PC-3 (cell line): ENCODE results near the gene IL17REL. TPM values are rescaled to one million over a fixed set of nuclear protein-coding genes. Genes with fewer than 3 reads are reported as not detected.

Experiments
- ATAC-seq: fragments of 200-7000 bp; cut with Tn5 transposase; 2 replicates; pipeline ENCODE4 v1.9.1; 2020; ENCODE audit warnings: mild to moderate bottlenecking, moderate library complexity
- BruUV-seq: library from RNA; stranded (reverse); fragments of 400-500 nt; replicated peaks from 2 replicates; lab custom pipeline; 2021; lab: Mats Ljungman, UMichigan
- CTCF ChIA-PET: fragments of 300-600 bp; sonication (Branson Sonifier 250); formaldehyde crosslinking; loops from one replicate; lab custom pipeline; 2022; ENCODE audit warnings: antibody characterized with exemption; lab: Charles Lee
- POLR2A ChIA-PET: fragments of 300-600 bp; sonication (Branson Sonifier 250); formaldehyde crosslinking; loops from one replicate; lab custom pipeline; 2022; ENCODE audit warnings: antibody characterized with exemption; ENCODE audit not compliant: unreplicated experiment; lab: Charles Lee
- DNase-seq: peaks from one replicate; pipeline ENCODE4 v3.0.0-alpha.2; 2015
- H2AFZ ChIP-seq: fragments of 300-600 bp; sonication (generic); 2 replicates; pipeline ENCODE4 v1.6.0; 2016; ENCODE audit warnings: antibody characterized with exemption, low read length
- H3F3A ChIP-seq: fragments of 300-600 bp; sonication (generic); one replicate; pipeline ENCODE4 v1.6.0; 2017; ENCODE audit warnings: antibody characterized with exemption, low read length, control low read depth, mild to moderate bottlenecking; ENCODE audit not compliant: unreplicated experiment
- H3K27ac ChIP-seq: fragments of 300-600 bp; sonication (generic); 2 replicates; pipeline ENCODE4 v1.5.1; 2016; ENCODE audit warnings: mild to moderate bottlenecking, low read length
- H3K27me3 ChIP-seq: fragments of 300-600 bp; sonication (generic); 2 replicates; pipeline ENCODE4 v1.6.1; 2016; ENCODE audit warnings: low read length, mixed read lengths
- H3K36me3 ChIP-seq: fragments of 300-600 bp; sonication (generic); 2 replicates; pipeline ENCODE4 v1.6.1; 2016; ENCODE audit warnings: low read depth, mixed run types, low read length, mixed read lengths
- H3K4me1 ChIP-seq: fragments of 300-600 bp; sonication (generic); 2 replicates; pipeline ENCODE4 v1.5.1; 2016; ENCODE audit warnings: low read length; ENCODE audit not compliant: insufficient read depth
- H3K4me2 ChIP-seq: fragments of 300-600 bp; sonication (generic); 2 replicates; pipeline ENCODE4 v1.6.0; 2016; ENCODE audit warnings: low read length
- H3K4me3 ChIP-seq: fragments of 300-600 bp; sonication (generic); 2 replicates; pipeline ENCODE4 v1.5.1; 2016; ENCODE audit warnings: mild to moderate bottlenecking, low read length, mixed read lengths
- H3K79me2 ChIP-seq: fragments of 300-600 bp; sonication (generic); 2 replicates; pipeline ENCODE4 v1.6.1; 2017; ENCODE audit warnings: low read length, mixed read lengths
- H3K9ac ChIP-seq: fragments of 300-600 bp; sonication (generic); 2 replicates; pipeline ENCODE4 v1.6.0; 2016; ENCODE audit warnings: mild to moderate bottlenecking, low read length
- H3K9me2 ChIP-seq: fragments of 300-600 bp; sonication (generic); replicated peaks from 2 replicates; pipeline ENCODE4 v1.6.1; 2016; ENCODE audit warnings: mixed run types, low read length, mixed read lengths
- H3K9me3 ChIP-seq: fragments of 300-600 bp; sonication (generic); 2 replicates; pipeline ENCODE4 v1.6.1; 2016; ENCODE audit warnings: low read length, mixed read lengths
- H4K20me1 ChIP-seq: fragments of 300-600 bp; sonication (generic); 2 replicates; pipeline ENCODE4 v1.6.1; 2016; ENCODE audit warnings: low read length, mixed read lengths
- EZH2 ChIP-seq: fragments of 300-600 bp; sonication (generic); IDR thresholded peaks from one replicate; pipeline ENCODE4 v1.6.1; 2017; ENCODE audit warnings: antibody characterized with exemption, mild to moderate bottlenecking, low read length; ENCODE audit not compliant: unreplicated experiment
- EZH2phosphoT487 ChIP-seq: fragments of 300-600 bp; sonication (generic); IDR thresholded peaks from 2 replicates; pipeline ENCODE4 v1.6.1; 2018; ENCODE audit warnings: mild to moderate bottlenecking, antibody characterized with exemption, low read length, borderline replicate concordance
- intact Hi-C: fragments of 100-400 bp; cut with micrococcal nuclease; formaldehyde crosslinking; loops from 2 replicates; pipeline ENCODE4 v1.9.0; 2023
- total RNA-seq: library from RNA; depleted of rRNA; stranded (reverse); fragments of >200 nt; gene quantifications from 2 replicates; pipeline ENCODE4 v1.2.3, GENCODE V29; 2014
- TF ChIP-seq, protein P1 (sequence below): fragments of 300-600 bp; sonication (generic); conservative IDR thresholded peaks from 2 replicates; pipeline ENCODE4 v1.5.1; 2017; ENCODE audit warnings: antibody characterized with exemption, low read depth, mild to moderate bottlenecking, low read length

Gene IL17REL
- total RNA-seq, 1 experiment from 2014 or later: 0.04 TPM

DNA sequence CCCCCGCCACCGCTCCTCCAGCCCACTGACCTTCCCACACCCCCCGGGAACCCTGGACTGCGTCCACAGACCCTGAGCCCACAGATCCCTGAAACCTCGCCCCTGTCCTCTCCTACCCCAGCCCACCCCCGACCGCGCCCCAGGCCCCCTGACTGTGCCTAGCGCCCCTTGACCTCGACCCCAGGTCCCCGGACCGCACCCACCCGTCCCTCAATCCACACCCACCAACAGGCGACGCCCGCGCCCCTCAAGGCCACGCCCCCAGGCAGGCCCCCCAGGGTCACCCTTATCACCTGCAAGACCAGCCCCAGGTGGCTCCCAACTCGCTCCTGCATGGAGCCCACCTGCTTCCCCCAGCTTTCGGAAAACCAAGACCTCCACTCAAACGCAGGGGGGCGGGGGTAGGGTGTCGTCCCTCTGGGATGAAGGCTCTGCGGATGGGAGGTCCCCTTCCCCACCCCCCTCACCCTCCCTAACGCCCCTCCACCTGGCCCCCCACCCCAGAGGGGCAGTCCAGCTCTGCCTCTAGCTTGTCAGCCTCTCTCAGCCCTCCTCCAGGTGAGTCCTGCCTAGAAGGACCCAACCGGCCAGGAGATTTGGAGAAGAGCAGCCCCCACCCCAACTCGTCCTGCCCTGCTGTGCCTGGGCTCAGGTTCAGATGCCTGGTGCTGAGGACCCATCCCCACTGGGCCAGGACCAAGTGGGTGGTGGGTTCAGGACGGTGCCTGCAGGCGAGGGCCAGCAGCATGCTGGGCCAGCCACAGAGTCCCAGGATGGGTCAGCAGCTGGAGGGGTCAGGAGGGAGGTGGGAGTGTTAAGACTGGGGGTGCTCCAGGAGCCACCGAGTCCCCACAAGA is 3.1 kb upstream of the IL17REL start:
- intact Hi-C loops: no loop called here
- no peak for TF ChIP-seq EZH2
- TF ChIP-seq, protein P1, sequence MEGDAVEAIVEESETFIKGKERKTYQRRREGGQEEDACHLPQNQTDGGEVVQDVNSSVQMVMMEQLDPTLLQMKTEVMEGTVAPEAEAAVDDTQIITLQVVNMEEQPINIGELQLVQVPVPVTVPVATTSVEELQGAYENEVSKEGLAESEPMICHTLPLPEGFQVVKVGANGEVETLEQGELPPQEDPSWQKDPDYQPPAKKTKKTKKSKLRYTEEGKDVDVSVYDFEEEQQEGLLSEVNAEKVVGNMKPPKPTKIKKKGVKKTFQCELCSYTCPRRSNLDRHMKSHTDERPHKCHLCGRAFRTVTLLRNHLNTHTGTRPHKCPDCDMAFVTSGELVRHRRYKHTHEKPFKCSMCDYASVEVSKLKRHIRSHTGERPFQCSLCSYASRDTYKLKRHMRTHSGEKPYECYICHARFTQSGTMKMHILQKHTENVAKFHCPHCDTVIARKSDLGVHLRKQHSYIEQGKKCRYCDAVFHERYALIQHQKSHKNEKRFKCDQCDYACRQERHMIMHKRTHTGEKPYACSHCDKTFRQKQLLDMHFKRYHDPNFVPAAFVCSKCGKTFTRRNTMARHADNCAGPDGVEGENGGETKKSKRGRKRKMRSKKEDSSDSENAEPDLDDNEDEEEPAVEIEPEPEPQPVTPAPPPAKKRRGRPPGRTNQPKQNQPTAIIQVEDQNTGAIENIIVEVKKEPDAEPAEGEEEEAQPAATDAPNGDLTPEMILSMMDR: no peak
- TF ChIP-seq EZH2phosphoT487: no peak

DNA sequence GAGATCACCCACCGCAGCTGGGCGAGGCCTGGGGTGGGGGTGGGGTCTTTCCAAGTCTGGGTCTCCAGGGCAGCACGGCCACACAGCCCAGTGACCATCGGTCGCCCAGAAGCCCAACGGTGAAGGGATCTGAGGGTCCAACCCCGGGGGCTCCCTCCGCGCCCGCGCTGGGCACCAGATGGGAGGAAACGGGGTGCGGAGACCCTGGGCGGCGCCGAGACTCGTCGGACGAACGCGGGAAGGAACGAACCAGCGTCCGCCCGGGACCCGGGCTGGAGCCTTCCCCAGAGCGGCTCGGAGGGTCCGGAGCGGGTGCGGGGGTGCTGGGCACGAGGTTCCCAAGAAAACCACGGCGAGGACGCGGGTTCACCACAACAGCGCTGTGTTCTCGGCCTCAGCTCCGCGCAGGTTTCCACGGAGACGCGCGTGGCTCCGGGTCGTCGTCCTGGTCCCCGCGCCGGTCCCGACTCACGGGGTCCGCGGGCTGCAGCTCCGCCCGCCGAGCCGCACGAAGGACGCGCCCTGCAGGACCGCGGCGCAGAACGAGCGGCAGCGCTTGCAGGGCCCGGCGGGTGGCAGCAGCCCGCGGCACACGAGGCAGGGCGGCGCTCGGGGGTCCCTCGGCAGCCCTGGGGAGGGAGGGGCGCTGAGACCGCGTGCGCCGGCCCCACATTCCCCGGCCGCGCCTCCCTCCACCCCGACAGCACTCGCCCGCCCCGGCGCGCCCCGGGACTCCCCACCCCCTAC is 2.3 kb upstream of the IL17REL start:
- Histone ChIP-seq H3K9me2 (no peaks in the 10 kb centered on the region), H3K4me1 (no peaks in the 10 kb centered on the region), H3K9me3 (no peaks in the 10 kb centered on the region), H3K27me3 (no peaks in the 10 kb centered on the region), H3K79me2 (no peaks in the 10 kb centered on the region), H3K9ac (no peak overlapping the region), H3K4me2 (no peak overlapping the region), H3K4me3 (no peak overlapping the region), H3F3A (no peaks in the 10 kb centered on the region), H2AFZ (no peak overlapping the region), H4K20me1 (no peaks in the 10 kb centered on the region), H3K27ac (no peak overlapping the region), H3K36me3 (no peaks in the 10 kb centered on the region)
- no peak for ATAC-seq
- POLR2A ChIA-PET: no interaction called here
- CTCF ChIA-PET: no interaction called here
- TF ChIP-seq, protein P1: no peak
- no peak for TF ChIP-seq EZH2phosphoT487
- no peak for TF ChIP-seq EZH2
- no TSS peak for BruUV-seq
- no peak for DNase-seq
- intact Hi-C loops: no loop called here

More for the DNA sequence above, 3.1 kb upstream of the IL17REL start:
- H3K27me3 ChIP-seq: no peaks in the 10 kb centered on the region
- no peak overlapping the region for H3K4me2 ChIP-seq
- CTCF ChIA-PET: no interaction called here
- POLR2A ChIA-PET: no interaction called here
- H2AFZ ChIP-seq: no peak overlapping the region
- H3F3A ChIP-seq: no peaks in the 10 kb centered on the region
- BruUV-seq: no TSS peak
- H3K9me3 ChIP-seq: no peaks in the 10 kb centered on the region
- no peak overlapping the region for H3K9ac ChIP-seq
- H3K4me1 ChIP-seq: no peaks in the 10 kb centered on the region
- no peaks in the 10 kb centered on the region for H3K9me2 ChIP-seq
- no peaks in the 10 kb centered on the region for H4K20me1 ChIP-seq
- no peak overlapping the region for H3K4me3 ChIP-seq
- DNase-seq (no peak), ATAC-seq (no peak)
- no peak overlapping the region for H3K27ac ChIP-seq
- no peaks in the 10 kb centered on the region for H3K79me2 ChIP-seq
- H3K36me3 ChIP-seq: no peaks in the 10 kb centered on the region
